HG03060 (cell line): ENCODE results near the gene SIGLEC1.

Source experiments
- ATAC-seq: cut with Tn5 transposase; IDR thresholded peaks from one replicate; pipeline ENCODE4 v1.9.1; 2021; ENCODE audit warnings: low read depth, moderate number of reproducible peaks; ENCODE audit not compliant: unreplicated experiment

Gene SIGLEC1

DNA sequence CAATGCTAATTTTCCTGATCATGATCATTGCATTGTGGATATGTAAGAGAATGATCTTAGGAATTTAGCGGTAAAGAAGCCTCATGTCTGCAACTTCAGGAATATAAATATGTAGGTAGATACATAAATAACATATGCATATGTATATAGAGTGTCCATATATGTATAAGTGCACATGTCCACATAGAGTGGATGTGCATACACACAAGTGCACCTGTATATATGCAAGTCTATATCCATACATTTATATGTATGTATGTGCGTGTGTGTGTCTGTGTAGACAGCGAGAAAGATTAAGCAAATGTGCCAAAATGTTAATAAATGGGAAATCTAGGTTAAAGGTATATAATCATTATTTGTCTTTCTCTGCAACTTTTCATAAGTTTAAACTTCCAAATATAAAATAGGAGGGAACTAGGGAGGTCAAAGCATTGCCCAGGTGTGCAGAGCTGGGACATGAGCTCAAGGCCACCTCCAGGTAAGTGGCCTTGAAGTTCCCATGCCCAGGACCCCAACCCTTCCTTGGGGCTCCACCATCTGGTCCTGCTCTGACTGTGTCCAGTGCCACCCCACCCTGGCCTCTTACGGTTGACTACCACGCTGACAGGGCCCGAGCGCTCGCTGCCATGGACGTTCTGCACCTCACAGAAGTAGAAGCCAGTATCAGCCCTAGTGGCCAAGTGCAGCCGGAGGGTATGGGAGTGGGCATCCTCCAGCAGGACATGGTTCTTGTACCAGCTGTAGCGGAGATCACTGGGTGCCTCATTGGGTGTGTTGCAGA, 9.6 kb downstream of the SIGLEC1 start:
- ATAC-seq: no peak

DNA sequence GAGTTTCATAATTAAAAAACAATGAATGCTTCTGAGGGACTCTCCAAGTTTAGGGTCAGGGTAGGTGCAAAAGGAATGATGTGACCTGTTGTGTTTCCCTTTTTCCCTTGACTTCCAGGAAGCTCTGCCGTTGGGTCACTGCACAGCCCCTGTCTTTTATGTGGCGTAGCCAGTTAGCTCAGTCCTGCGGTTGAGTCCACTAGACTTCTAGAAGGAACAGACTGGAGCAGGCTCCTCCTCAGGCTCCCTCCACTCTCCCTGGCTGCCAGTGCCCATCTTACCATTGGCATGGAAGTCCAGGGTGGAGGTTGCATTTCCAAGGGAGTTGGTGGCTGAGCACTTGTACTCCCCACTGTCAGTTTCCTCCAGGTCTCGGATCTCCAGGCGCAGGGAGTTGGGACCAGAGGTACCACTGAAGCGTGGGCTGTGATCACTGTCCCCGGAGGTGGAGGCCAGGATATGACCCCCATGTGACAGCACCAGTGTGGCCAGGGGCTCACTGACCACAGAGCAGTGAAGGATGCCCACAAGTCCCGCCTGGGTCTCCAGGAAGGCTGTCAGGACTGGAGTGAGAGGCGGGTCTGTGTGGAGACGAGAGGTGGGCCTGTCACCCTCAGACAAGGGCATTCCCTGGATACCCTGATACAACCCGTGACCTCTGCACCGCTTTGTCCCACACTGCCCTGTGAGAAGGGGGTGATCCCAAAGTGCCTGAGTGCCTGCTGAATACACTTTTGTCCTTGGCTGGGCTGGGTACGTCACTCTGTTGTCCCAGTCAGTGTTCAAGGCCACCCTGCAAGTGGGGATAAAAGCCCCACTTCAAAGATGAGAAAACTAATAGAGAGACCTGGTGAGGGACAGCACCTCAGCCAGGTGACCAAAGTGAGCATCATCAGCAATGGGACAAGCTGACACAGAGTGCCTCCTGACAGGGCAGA, 11.1 kb downstream of the SIGLEC1 start:
- ATAC-seq: no peak

DNA sequence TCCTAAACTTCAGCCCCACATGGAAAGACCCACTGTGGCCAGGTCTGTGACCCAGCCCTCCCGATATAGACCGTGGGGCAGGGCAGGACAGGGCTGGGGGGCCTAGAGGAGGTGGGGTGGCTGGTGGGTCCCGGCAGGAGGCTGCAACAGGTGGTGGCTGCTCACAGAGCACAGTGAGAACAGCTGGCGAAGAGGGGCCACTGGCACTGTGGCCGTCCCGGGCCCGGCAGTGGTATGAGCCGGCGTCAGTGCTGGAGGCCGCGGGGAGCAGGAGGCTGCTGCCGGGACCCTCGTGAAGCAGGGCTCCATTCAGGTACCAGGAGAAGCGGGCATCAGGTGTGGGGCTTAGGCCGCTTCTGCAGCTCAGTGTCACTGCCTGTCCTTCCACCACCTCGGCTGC, 13.4 kb downstream of the SIGLEC1 start:
- no peak for ATAC-seq

DNA sequence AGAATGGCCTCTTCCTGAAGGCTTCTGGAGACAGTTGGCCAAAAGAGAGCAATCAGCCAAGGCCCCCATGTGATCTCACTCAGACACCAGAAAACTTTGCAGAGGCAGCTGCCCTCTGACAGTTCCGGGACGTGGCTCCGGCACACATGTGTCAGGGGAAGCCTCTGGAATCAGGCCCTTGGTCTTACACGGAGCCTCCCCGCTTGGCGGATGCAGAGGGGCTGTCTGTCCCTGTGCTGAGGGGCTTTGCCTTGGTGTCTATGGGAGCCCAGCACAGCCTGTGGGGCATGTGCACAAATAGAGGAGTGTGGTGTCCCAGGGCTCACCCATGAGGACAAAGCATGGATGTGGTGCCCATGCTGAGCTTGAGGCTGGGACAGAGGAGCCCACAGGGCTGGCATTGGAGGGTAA, 13.8 kb downstream of the SIGLEC1 start:
- no peak for ATAC-seq

DNA sequence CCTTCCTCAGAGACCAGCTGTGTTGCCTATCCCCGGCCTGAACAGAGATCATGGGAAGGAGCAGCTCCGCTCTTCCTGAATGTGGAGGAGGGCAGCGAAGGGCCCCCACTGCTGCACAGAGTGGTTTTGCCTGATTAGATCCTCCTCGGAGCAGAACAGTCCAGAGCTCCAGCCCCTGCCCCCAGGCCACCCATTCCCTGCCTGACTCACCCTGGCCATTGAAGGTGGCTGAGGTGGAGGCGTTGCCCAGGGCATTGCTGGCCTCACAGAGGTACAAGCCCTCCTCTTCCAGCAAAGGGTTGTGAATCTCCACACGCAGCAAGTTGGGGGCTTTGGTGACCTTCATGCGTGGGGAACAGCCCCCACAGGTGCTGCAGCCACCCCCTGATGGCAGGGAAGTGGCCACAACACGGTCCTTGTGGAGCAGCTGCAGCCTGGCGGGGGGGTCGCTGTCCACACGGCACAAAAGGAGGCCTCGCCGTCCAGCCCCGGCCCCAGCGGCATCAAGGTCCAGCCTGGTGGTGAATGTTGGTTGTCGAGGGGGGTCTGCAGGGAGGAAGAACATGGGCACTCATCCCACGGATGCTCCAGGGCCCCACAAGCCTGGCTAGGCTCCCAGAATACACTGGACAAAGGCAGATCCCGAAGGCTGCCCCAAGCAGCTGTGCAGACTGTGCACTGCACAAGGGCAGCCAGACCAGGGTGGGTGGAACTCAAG, 14.7 kb downstream of the SIGLEC1 start:
- ATAC-seq: no peak

DNA sequence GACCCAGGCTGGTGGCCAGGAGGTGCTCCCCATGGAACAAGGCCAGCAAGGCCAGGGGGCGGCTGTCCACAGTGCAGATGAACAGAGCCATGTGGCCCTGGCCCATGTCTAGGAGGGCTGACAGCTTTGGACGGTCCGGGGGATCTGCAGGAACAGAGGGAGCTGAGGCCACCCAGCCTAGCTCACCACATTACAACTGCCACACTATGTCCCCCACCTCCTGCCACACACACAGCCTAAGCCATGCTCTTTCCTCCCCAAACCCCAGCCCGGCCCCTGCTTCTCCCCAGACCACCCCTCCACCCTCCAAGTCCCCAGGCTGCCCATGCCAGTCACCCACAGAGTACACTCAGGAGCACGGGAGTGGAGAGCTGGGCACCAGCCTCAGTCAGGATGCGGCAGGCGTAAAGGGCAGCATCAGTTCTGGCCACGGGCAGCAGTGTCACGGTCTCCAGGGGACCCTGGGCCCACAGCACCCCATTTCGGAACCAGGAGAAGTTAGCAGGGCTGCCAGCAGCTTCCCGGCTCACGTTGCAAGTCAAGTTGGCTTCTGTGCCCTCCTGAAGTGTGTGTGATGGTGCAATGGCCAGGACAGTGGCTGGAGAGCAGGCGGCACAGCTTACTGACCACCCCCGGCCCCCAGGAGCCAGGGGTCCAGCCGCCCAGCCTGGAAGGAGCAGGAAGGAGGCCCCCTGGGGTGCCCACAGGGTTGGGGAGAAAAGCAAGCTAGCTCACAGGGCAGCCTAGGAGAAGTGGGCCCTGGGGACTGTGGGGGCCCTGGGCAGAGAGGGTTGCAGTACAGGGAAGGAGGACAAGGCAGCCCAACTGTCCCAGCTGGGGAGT, 15.4 kb downstream of the SIGLEC1 start:
- ATAC-seq: no peak

DNA sequence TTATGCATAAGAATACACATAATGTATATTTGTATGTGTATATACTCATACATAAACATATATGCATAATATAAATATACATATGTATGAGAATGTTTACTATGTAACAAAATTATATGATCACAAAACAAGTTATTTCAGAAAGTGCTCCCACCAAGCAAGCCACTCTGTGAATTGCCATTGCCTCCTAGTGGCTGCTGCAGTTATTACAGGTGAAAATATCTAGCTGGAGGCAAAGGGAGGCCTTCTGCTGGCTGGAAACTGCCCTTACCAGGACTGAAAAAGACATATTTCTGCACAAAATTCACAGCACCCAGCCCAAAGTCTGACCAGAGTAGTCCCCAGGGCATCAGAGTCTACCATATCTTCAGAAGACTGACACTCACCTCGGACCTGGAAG, 16.2 kb downstream of the SIGLEC1 start:
- ATAC-seq: no peak

DNA sequence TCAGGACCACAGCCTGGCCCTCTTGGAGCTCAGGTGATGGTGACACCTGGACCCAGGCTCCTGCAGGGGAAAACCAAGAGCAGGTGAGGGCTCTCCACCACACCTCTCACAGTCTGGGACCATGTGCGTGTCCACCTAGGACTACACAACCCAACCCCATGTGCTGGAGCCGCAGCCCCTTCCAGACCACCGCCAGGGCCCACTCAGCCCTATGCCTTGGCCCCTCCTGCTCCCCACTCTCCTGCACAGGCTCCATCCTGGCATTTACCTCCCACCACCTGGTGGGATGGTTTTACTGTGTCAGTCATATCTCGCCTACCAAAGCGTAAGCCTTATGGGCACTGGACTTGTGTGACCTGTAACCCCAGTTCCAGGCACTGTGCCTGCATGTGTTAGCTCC, 17.5 kb downstream of the SIGLEC1 start:
- no peak for ATAC-seq

DNA sequence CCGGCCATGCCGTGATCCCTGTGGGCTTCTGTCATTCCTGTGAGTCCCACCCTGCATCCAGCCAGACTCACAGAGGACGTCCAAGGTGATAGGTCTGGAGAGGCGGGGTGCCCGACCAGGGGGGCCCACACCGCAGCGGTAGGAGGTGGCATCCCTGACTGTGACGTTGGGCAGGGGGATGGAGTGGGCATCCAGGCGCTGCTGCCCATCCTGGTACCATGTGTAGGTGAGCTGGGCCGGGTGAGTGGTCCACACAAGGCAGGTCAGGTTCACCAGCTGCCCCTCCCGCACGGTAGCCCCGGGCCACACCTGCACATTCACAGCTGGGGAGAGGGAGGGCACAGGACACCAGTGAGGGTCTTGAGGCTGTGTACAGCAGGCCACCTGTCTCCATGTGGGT, 19.0 kb downstream of the SIGLEC1 start:
- ATAC-seq: no peak

DNA sequence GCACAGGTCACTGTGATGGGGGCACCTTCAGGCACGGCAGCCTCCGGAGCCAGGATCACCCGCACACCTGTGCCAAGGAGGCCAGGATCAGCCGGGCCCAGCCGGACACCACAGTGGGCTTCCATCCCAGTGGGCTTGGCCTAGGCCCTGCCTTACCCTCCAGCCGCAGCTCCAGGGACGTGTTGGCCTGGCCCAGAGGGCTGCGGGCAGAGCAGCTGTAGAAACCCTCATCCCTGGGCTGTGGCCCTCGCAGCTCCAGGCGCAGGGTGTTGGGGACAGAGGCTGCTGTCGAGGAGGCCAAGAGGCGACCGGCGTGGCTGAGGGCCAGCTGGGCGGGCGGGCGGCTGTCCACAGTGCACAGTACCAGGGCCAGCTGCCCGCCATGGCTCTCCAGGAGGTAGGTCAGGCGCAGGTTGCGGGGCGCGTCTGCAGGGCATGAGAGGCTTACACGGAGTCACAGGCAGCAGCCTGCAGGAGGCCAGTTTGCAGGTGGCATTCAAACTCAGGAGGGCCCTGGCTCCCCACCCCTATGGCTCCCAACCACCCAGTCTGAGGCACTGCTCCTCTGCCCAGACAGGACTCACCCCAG, 19.6 kb downstream of the SIGLEC1 start:
- no peak for ATAC-seq

DNA sequence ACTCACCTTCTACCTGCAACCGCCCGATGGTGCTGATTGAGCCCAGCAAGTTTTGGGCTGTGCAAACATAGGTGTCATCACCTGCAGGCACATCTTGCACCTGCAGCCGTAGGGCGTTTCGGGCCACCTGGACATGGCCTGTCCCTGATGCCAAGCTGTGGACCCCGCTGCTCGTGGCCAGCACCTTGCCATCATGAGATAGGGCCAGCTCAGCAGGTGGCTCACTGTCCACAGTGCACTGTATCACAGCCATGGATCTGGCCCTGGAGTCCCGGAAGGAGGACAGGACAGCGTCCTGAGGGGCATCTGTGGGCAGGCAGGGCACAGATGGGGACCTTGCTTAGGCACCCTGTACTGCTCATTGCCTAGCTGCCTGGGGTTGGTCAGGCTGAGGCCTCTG, 20.5 kb downstream of the SIGLEC1 start:
- ATAC-seq: no peak

DNA sequence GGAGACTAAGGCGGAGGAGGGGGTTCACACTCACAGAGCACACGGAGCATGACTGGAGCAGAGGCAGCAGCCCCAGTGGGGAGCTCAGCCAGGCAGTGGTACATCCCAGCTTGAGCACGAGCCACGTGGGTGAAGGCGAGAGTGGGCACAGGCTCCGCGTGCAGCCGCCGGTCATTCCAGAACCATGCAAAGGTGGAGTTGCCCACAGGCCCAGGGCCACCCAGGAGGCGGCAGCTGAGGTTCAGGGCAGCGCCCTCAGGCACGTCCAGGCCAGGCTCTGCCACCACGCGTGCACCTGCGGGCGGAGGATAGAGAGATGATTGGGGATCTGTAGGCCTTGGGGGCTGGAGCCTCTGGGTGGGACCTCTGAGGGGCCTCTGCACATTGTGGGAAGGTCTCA, 21.1 kb downstream of the SIGLEC1 start:
- ATAC-seq: no peak

DNA sequence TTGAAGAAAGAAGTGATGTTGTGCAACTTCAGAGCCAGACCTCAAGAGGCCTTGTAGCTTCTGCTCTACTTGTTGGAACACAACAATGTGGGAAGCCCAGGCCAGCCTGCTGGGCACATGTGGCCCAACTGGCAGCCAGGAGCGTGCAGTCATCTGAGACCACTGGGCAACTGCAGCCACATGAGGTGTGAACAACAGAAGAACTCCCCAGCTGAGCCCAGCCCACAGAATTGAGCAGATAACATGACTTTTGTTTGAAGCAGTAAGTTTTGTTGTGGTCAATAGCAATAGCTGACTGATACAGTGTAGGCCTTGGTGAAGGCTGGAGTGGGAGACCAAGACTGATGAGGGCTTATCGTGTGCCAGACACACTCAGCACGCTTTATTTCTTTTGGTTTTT, 22.0 kb downstream of the SIGLEC1 start:
- ATAC-seq: no peak

DNA sequence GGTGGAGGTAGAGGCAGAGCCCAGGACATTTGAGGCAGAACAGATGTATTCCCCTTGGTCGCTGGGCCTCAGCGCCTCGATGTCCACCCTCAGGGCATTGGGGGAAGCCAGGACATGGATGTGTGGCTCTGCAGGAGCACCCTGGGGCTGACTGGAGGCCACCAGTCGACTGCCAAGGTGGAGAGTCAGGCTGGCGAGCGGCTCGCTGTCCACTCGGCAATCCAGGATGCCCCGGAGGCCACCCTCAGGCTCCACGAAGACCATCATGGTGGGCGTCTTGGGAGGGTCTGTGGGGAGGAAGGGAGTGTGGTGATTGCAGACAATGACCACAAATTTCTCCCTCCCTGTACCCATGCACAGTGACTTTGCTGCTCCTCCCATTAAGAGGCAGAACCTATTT, 22.4 kb downstream of the SIGLEC1 start:
- ATAC-seq: no peak

DNA sequence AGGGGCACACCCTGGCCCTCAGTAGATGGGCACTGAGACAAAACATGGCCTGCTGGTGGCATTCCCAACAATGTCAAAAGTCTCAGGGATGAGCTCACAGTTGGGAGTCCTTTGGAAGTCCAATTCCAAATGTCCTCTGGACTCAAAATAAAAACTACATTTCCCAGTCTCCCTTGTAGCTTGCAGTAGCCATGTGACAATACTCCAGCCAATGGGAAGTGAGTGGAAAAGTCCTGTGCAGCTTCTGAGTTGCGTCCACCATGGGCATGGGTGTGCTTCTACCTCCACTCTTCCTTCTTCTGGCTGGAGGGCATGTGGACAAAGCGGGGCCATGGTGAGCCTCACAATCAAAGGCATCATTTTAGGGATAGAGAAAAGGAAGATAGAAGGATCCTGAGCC, 24.7 kb downstream of the SIGLEC1 start:
- no peak for ATAC-seq

DNA sequence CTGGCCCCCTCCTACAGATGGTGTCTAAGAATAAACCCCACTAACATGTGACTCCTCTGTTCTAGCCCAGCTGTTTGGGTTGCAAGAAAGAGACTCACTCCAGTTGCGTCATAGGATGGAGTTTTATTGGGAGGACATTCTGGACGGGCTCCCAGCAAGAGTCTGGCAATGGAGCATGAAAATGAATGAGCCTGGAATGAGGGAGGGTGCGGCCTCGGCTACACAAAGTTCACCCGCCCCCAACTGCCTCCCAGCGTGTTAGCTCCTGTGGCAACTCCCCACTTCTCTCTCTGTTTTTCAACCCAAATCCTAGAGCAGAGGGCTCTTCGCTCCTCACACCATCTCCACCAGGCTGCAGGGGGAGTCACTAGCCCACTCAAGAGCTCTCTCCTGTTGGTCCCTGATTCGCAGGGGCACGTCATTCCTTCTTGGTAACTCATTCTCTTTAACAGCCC, 25.5 kb downstream of the SIGLEC1 start:
- ATAC-seq: no peak

DNA sequence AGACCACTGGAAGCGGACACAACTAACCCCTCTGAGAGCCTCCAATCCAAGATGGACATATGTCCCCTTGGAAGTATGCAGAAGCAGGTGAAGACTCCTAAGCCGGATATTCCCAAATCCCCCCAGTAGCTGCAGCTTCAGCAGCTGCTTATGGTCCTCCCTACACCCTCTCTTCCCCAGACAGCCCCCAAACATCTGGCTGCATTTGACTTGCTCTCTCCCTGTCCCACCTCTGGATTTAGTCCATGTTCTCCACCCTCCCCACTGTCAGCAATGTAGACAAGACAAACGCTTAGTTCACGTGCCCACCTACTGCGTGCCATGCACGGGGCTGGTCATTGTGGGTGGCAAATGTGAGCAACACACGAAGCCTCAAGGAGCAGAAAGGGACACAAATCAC, 26.0 kb downstream of the SIGLEC1 start:
- ATAC-seq: no peak

DNA sequence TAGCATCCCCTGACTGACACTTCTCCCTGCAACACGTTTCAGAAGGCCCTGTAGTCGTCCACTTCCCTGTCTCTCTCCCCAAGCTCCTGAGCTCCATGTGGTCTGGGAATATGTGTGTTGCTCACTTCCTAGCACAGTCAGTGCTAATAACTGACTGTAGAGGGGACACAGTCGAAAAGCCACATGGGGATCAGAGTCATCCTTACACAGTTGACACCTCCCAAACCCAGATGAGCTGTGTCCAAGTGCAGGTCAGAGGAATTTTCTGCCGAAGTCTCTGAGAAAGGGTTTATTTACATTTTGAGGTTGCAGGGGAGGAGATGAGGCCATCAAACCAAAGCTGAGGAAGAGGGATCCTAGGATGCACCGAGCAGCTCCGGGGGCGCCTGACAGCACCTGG, 27.1 kb downstream of the SIGLEC1 start:
- ATAC-seq: no peak

DNA sequence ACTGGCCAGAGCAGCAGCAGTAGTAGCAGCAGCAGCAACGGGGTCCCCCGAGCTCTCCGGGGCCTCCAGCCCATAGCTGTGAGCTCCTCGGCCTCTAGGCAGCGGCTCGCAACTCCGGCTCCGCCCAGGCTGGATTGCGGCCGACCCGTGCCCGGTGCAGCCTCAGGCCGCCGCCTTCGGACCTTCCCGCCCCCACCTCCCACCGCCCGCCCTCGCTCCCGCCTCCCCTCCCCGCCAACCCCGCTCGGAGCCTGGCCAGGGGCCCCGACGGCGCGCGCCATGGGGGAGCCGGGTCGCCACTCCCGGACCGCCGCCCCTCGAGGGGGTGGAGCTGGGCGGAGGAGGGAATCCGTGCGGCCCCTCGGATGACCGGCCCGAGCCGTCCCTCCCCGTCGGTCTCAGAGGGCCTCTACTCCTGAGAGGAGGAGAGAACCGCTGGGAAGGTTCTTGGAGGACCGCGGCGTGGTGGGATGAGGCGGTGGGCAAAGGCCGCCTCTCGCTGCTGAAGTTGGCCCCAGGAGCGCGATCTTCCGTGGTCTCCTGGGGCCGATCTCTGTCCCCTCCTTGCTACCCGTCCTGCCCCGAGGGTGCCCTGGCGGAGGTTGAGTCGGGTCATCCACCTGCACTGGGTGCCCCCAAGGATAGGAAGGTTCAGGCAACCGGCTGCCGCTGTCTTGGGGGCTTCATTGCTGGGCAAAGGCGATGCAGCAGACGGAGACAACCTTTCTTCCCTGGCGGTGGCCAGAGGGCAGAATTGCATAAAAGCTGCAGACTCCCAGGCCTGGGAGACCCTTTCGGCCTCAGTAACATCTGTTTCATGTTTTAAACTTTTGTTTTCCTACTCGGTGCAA, 30.2 kb downstream of the SIGLEC1 start, which contains the start of gene ADAM33:
TSS of gene ADAM33 (minus strand) at position 80 of the 851 bp plus-strand sequence. CDS start at position 74, 6 bp downstream.
- ATAC-seq: no peak
